Endothelial cell of umbilical vein (primary cell): ENCODE measurements around the gene KLHL6. TPM values are rescaled to one million over a fixed set of nuclear protein-coding genes. Genes with fewer than 3 reads are reported as not detected.

Experiments used
- BruUV-seq: library from RNA; stranded (reverse); fragments of 400-500 nt; replicated peaks from 2 replicates; lab custom pipeline; 2021; lab: Mats Ljungman, UMichigan
- CTCF ChIA-PET: fragments of 300-600, 350-600 bp; sonication (Branson Sonifier 250); formaldehyde crosslinking; loops from one replicate; lab custom pipeline; 2021; ENCODE audit warnings: antibody characterized with exemption, inconsistent platforms; lab: Charles Lee
- POLR2A ChIA-PET: fragments of 300-600, 350-600 bp; sonication (Branson Sonifier 250); formaldehyde crosslinking; loops from one replicate; lab custom pipeline; 2021; ENCODE audit warnings: antibody characterized with exemption, inconsistent platforms; lab: Charles Lee
- DNase-seq: peaks from one replicate; pipeline ENCODE4 v3.0.0-alpha.2; 2011; ENCODE audit warnings: low read depth, low spot score
- FAIRE-seq: peaks from 2 replicates; lab custom pipeline; 2011; peaks lifted over from hg19 to GRCh38; lab: Jason Lieb, UNC
- H2AFZ ChIP-seq: 2 replicates; pipeline ENCODE4 v1.6.0; 2012; ENCODE audit warnings: low read depth, low read length, control low read depth, inconsistent platforms
- H3K27ac ChIP-seq: 2 replicates; pipeline ENCODE4 v1.5.1; 2011; ENCODE audit warnings: low read depth, mild to moderate bottlenecking, control low read depth, low read length, moderate library complexity; ENCODE audit not compliant: insufficient read depth
- H3K27me3 ChIP-seq, 2 experiments: 2 replicates each; pipeline versions ENCODE4 v1.6.0 to v1.6.1; 2011; ENCODE audit warnings: low read length in 2 of 2, mixed read lengths in 1 of 2; ENCODE audit not compliant: control insufficient read depth in 2 of 2, insufficient read depth in 2 of 2
- H3K36me3 ChIP-seq, 2 experiments: 2 replicates in 1 of 2; 3 replicates in 1 of 2; pipeline ENCODE4 v1.5.1; 2011; ENCODE audit warnings: low read length in 2 of 2, mild to moderate bottlenecking in 1 of 2, moderate library complexity in 1 of 2; ENCODE audit not compliant: control insufficient read depth in 2 of 2, insufficient read depth in 2 of 2; ENCODE audit errors: extremely low read depth in 1 of 2
- H3K4me1 ChIP-seq: 3 replicates; pipeline ENCODE4 v1.5.1; 2011; ENCODE audit warnings: mild to moderate bottlenecking, low read length; ENCODE audit not compliant: control insufficient read depth, insufficient read depth; ENCODE audit errors: extremely low read depth
- H3K4me2 ChIP-seq: 2 replicates; pipeline ENCODE4 v1.6.1; 2011; ENCODE audit warnings: low read length, control low read depth, mixed read lengths; ENCODE audit not compliant: insufficient read depth
- H3K4me3 ChIP-seq, 3 experiments: fragments of 200-600 bp in 1 of 3; sonication (generic), shearing (Covaris generic) in 1 of 3; replicated peaks in 1 of 3; 2 replicates each; pipeline ENCODE4 v1.5.1; 2011 to 2016; ENCODE audit warnings: control low read depth in 3 of 3, low read length in 3 of 3, mild to moderate bottlenecking in 2 of 3, inconsistent platforms in 1 of 3, low read depth in 1 of 3, moderate library complexity in 1 of 3; ENCODE audit not compliant: insufficient read depth in 1 of 3
- H3K79me2 ChIP-seq: 2 replicates; pipeline ENCODE4 v1.6.0; 2012; ENCODE audit warnings: low read length, inconsistent platforms; ENCODE audit not compliant: control insufficient read depth, insufficient read depth
- H3K9ac ChIP-seq: replicated peaks from 2 replicates; pipeline ENCODE3; 2011; ENCODE audit warnings: low read length, control low read depth; ENCODE audit not compliant: insufficient read depth; ENCODE audit errors: extremely low read depth
- H3K9me1 ChIP-seq: replicated peaks from 3 replicates; pipeline ENCODE4 v1.6.0; 2011; ENCODE audit warnings: mild to moderate bottlenecking, low read length; ENCODE audit not compliant: control insufficient read depth, insufficient read depth; ENCODE audit errors: extremely low read depth
- H3K9me3 ChIP-seq: replicated peaks from 2 replicates; pipeline ENCODE4 v1.5.1; 2012; ENCODE audit warnings: low read length, inconsistent platforms; ENCODE audit not compliant: control insufficient read depth, insufficient read depth
- H4K20me1 ChIP-seq: replicated peaks from 2 replicates; pipeline ENCODE3; 2011; ENCODE audit warnings: mild to moderate bottlenecking, low read length; ENCODE audit not compliant: control insufficient read depth, insufficient read depth; ENCODE audit errors: extremely low read depth
- CTCF ChIP-seq, 2 donors: IDR thresholded peaks; 1 replicate in 1 of 2; 2 replicates in 1 of 2; pipeline ENCODE4 v1.5.1; 2011; ENCODE audit warnings: low read length in 2 of 2, mild to moderate bottlenecking in 2 of 2, moderate library complexity in 2 of 2, control low read depth in 1 of 2, inconsistent platforms in 1 of 2, low read depth in 1 of 2; ENCODE audit not compliant: insufficient read depth in 1 of 2; ENCODE audit errors: extremely low read depth in 1 of 2
- EZH2 ChIP-seq: IDR thresholded peaks from 2 replicates; pipeline ENCODE4 v1.6.1; 2012; ENCODE audit warnings: borderline replicate concordance, low read depth, mild to moderate bottlenecking, moderate library complexity, low read length, inconsistent platforms; ENCODE audit not compliant: severe bottlenecking
- FOS ChIP-seq: IDR thresholded peaks from 2 replicates; pipeline ENCODE4 v1.6.1; 2011; ENCODE audit warnings: mild to moderate bottlenecking, low read length, moderate library complexity, borderline replicate concordance; ENCODE audit not compliant: insufficient read depth
- GATA2 ChIP-seq: IDR thresholded peaks from 2 replicates; pipeline ENCODE4 v1.7.0; 2011; ENCODE audit warnings: low read depth, mild to moderate bottlenecking, moderate library complexity, mixed read lengths, low read length; ENCODE audit not compliant: insufficient read length, insufficient read depth
- JUN ChIP-seq: IDR thresholded peaks from 2 replicates; pipeline ENCODE4 v1.6.1; 2011; ENCODE audit warnings: borderline replicate concordance, low read depth; ENCODE audit not compliant: insufficient read length, insufficient read depth
- MAX ChIP-seq: IDR thresholded peaks from 2 replicates; pipeline ENCODE4 v1.6.1; 2011; ENCODE audit not compliant: insufficient read depth, insufficient read length
- MYC ChIP-seq: IDR thresholded peaks from one replicate; pipeline ENCODE4 v1.6.1; 2011; ENCODE audit warnings: mild to moderate bottlenecking, low read depth, low read length
- POLR2A ChIP-seq: IDR thresholded peaks from 2 replicates; pipeline ENCODE4 v1.6.1; 2012; ENCODE audit warnings: low read depth, mild to moderate bottlenecking, control low read depth, low read length
- POLR2AphosphoS5 ChIP-seq: IDR thresholded peaks from 2 replicates; pipeline ENCODE4 v1.6.1; 2012; ENCODE audit warnings: low read depth, mild to moderate bottlenecking, control low read depth, low read length, moderate library complexity; ENCODE audit not compliant: insufficient read depth
- dilution Hi-C: fragments of 300-500 bp; cut with MboI; formaldehyde crosslinking; loops from one replicate; pipeline ENCODE4 v1.15.0; 2019; ENCODE audit warnings: low sequenced_read_pairs; ENCODE audit not compliant: extremely low pct_ligation_motif_present
- intact Hi-C: fragments of 100-400 bp; cut with micrococcal nuclease; formaldehyde crosslinking; loops from one replicate; pipeline ENCODE4 v1.10.0; 2022
- polyA plus RNA-seq, 4 experiments: library from polyadenylated mRNA; depleted of rRNA in 3 of 4; stranded (reverse) in 3 of 4; unstranded in 1 of 4; fragments of >200 nt; gene quantifications; 2 replicates each; pipeline versions ENCODE4 v1.2.1 to v1.2.3, GENCODE V29; 2011 to 2012; ENCODE audit warnings: missing spikeins in 1 of 4
- total RNA-seq: library from RNA; stranded (reverse); gene quantifications from 2 replicates; pipeline ENCODE4 v1.2.3, GENCODE V29; 2021

The KLHL6 gene
- total and polyA plus RNA-seq, 2 donors (not counting 3 experiments of a cell fraction or from before 2014, with no cell fraction given): 5.7 to 12.6 TPM

- H3K9me3 ChIP-seq: no peaks in the 10 kb centered on the region
- H3K9ac ChIP-seq: no peak overlapping the region
- no peak overlapping the region for H3K4me2 ChIP-seq
- BruUV-seq: no TSS peak
- CTCF ChIA-PET: interaction anchor here (0.6 to 1.4 kb wide), 3 partner anchors 14 to 274 kb away, joined by 3 to 5 read pairs (median 4); no protein-coding TSS in a partner anchor
- FAIRE-seq (no peak), DNase-seq (no peak)
- H3K4me1 ChIP-seq: peaks cover 6% of the 10 kb centered on the region
- intact Hi-C loops (no loop called here), dilution Hi-C loops (no loop called here)
- no peaks in the 10 kb centered on the region for H3K27me3 ChIP-seq
- TF ChIP-seq POLR2AphosphoS5: no peak
- TF ChIP-seq CTCF (IDR thresholded peaks at IDR 0.05; ENCODE audit: extremely low read depth in 1 of 2, insufficient read depth in 1 of 2, low read depth in 1 of 2, low read length in 2 of 2): no peak
- H3K27ac ChIP-seq: no peak overlapping the region
- H3K36me3 ChIP-seq: peaks cover 0 to 3% of the 10 kb centered on the region in 2 experiments
- no peaks in the 10 kb centered on the region for H3K9me1 ChIP-seq
- H3K79me2 ChIP-seq: no peaks in the 10 kb centered on the region
- H4K20me1 ChIP-seq: no peaks in the 10 kb centered on the region
- no peak overlapping the region for H3K4me3 ChIP-seq
- no peak overlapping the region for H2AFZ ChIP-seq
- POLR2A ChIA-PET: no interaction called here
Observed at GRCh38 chr3:183493296-183494045, 62.0 kb downstream of the KLHL6 start.

- Histone ChIP-seq H3K27me3 (no peaks in the 10 kb centered on the region), H2AFZ (no peak overlapping the region), H3K4me2 (no peak overlapping the region), H3K79me2 (no peaks in the 10 kb centered on the region), H3K9me1 (no peaks in the 10 kb centered on the region), H4K20me1 (no peaks in the 10 kb centered on the region), H3K27ac (no peak overlapping the region), H3K9ac (no peak overlapping the region), H3K36me3 (peaks cover 0 to 3% of the 10 kb centered on the region in 2 experiments), H3K4me3 (no peak overlapping the region), H3K9me3 (no peaks in the 10 kb centered on the region), H3K4me1 (peaks cover 6% of the 10 kb centered on the region)
- dilution Hi-C loops: no loop called here
- ChIA-PET POLR2A (no interaction called here), CTCF (interaction anchor here (1.2 kb wide), 1 partner anchor 13 kb away, joined by 5 read pairs; no protein-coding TSS in a partner anchor)
- DNase-seq: no peak
- FAIRE-seq: no peak
- TF ChIP-seq JUN (no peak), POLR2AphosphoS5 (no peak), EZH2 (no peak), MAX (no peak), CTCF (IDR thresholded peaks at IDR 0.05; ENCODE audit: extremely low read depth in 1 of 2, insufficient read depth in 1 of 2, low read depth in 1 of 2, low read length in 2 of 2) (no peak), POLR2A (no peak), MYC (no peak), FOS (no peak), GATA2 (no peak)
- BruUV-seq: no TSS peak
- intact Hi-C loops: no loop called here
Observed at GRCh38 chr3:183492849-183493179, 62.7 kb downstream of the KLHL6 start.
